B cell (primary cell): ENCODE results near the gene PAF1. TPM values are rescaled to one million over a fixed set of nuclear protein-coding genes. Genes with fewer than 3 reads are reported as not detected.

Experiments
- ATAC-seq: fragments of 200-7000 bp; cut with Tn5 transposase; one replicate; pipeline ENCODE4 v1.10.0; 2021; ENCODE audit warnings: low read depth, mild to moderate bottlenecking, moderate number of reproducible peaks, moderate library complexity
- CTCF ChIA-PET: fragments of 350-600 bp; sonication (Branson Sonifier 250); formaldehyde crosslinking; loops from one replicate; lab custom pipeline; 2021; ENCODE audit warnings: antibody characterized with exemption, inconsistent platforms; lab: Charles Lee
- POLR2A ChIA-PET: fragments of 350-600 bp; sonication (Branson Sonifier 250); formaldehyde crosslinking; loops from one replicate; lab custom pipeline; 2021; ENCODE audit warnings: antibody characterized with exemption; lab: Charles Lee
- DNase-seq: peaks from one replicate; pipeline ENCODE4 v3.0.0; 2013
- H2AFZ ChIP-seq: 2 replicates; pipeline ENCODE4 v1.6.1; 2012; ENCODE audit warnings: mild to moderate bottlenecking, low read depth, low read length; ENCODE audit not compliant: insufficient read depth, poor library complexity, severe bottlenecking
- H3K27ac ChIP-seq, 2 donors: 1 replicate in 1 of 2; 2 replicates in 1 of 2; pipeline ENCODE4 v1.5.1; 2012 to 2013; ENCODE audit warnings: low read length in 2 of 2, mild to moderate bottlenecking in 2 of 2, moderate library complexity in 1 of 2
- H3K27me3 ChIP-seq, 4 experiments: fragments of 200-600 bp in 1 of 4; sonication (generic) in 1 of 4; replicated peaks in 1 of 4; 1 replicate in 2 of 4; 2 replicates in 2 of 4; pipeline versions ENCODE4 v1.6.1 to v1.7.0; 2013 to 2016; ENCODE audit warnings: low read length in 3 of 4, mild to moderate bottlenecking in 2 of 4, mixed read lengths in 1 of 4, moderate library complexity in 1 of 4; ENCODE audit not compliant: insufficient read depth in 4 of 4, control insufficient read depth in 3 of 4; ENCODE audit errors: control extremely low read depth in 1 of 4
- H3K36me3 ChIP-seq, 2 experiments: replicated peaks in 1 of 2; 1 replicate in 1 of 2; 2 replicates in 1 of 2; pipeline versions ENCODE4 v1.6.1 to v1.7.1; 2013; ENCODE audit warnings: low read length in 1 of 2; ENCODE audit not compliant: insufficient read depth in 2 of 2, control insufficient read depth in 1 of 2; ENCODE audit errors: control extremely low read depth in 1 of 2, extremely low read depth in 1 of 2
- H3K4me1 ChIP-seq, 2 donors: fragments of 200-600 bp in 1 of 2; sonication (generic) in 1 of 2; 1 replicate in 1 of 2; 2 replicates in 1 of 2; pipeline versions ENCODE4 v1.5.1 to v1.6.1; 2013 to 2017; ENCODE audit warnings: low read length in 2 of 2; ENCODE audit not compliant: control insufficient read depth in 2 of 2, insufficient read depth in 2 of 2
- H3K4me2 ChIP-seq: replicated peaks from 2 replicates; pipeline ENCODE3; 2012; ENCODE audit warnings: mild to moderate bottlenecking, low read depth, low read length; ENCODE audit not compliant: poor library complexity, severe bottlenecking
- H3K4me3 ChIP-seq, 5 experiments: fragments of 200-600 bp in 1 of 5; sonication (generic) in 1 of 5; 1 replicate in 3 of 5; 2 replicates in 2 of 5; pipeline versions ENCODE4 v1.5.1 to v1.7.0; 2011 to 2016; ENCODE audit warnings: low read length in 4 of 5, mild to moderate bottlenecking in 4 of 5, low read depth in 2 of 5, control low read depth in 1 of 5, moderate library complexity in 1 of 5; ENCODE audit not compliant: insufficient read depth in 1 of 5; ENCODE audit errors: control extremely low read depth in 1 of 5, extremely low read depth in 1 of 5
- H3K79me2 ChIP-seq: fragments of 200-600 bp; sonication (generic); one replicate; pipeline ENCODE4 v1.6.0; 2016; ENCODE audit warnings: low read length; ENCODE audit not compliant: control insufficient read depth, insufficient read depth
- H3K9ac ChIP-seq: fragments of 200-600 bp; sonication (generic); 2 replicates; pipeline ENCODE4 v1.6.1; 2017; ENCODE audit warnings: mild to moderate bottlenecking, low read length, moderate library complexity
- H3K9me3 ChIP-seq, 3 donors: one replicate each; pipeline versions ENCODE4 v1.6.1 to v1.7.1; 2013; ENCODE audit warnings: low read length in 2 of 3; ENCODE audit not compliant: control insufficient read depth in 2 of 3, insufficient read depth in 1 of 3; ENCODE audit errors: control extremely low read depth in 1 of 3
- H4K20me1 ChIP-seq: 2 replicates; pipeline ENCODE4 v1.6.0; 2012; ENCODE audit warnings: mild to moderate bottlenecking, low read length; ENCODE audit not compliant: insufficient read depth, control insufficient read depth, poor library complexity, severe bottlenecking
- H3K27ac Mint-ChIP-seq: one replicate; pipeline ENCODE4 v1.8.0; 2021; ENCODE audit warnings: mixed read lengths
- H3K27me3 Mint-ChIP-seq: one replicate; pipeline ENCODE4 v1.8.0; 2021; ENCODE audit warnings: mixed read lengths
- H3K4me1 Mint-ChIP-seq: one replicate; pipeline ENCODE4 v1.8.0; 2021; ENCODE audit warnings: mixed read lengths
- H3K4me3 Mint-ChIP-seq: one replicate; pipeline ENCODE4 v1.8.0; 2021; ENCODE audit warnings: mixed read lengths
- H3K9me3 Mint-ChIP-seq: one replicate; pipeline ENCODE4 v1.8.0; 2022; ENCODE audit warnings: mixed read lengths; ENCODE audit not compliant: insufficient read depth
- CTCF ChIP-seq: fragments of 200-600 bp; IDR thresholded peaks from one replicate; pipeline ENCODE4 v1.8.0; 2022; ENCODE audit warnings: antibody characterized with exemption, mild to moderate bottlenecking
- EZH2 ChIP-seq: IDR thresholded peaks from 2 replicates; pipeline ENCODE4 v1.6.1; 2012; ENCODE audit warnings: borderline replicate concordance, low read depth, mild to moderate bottlenecking, moderate library complexity, low read length; ENCODE audit not compliant: insufficient read depth, poor library complexity, severe bottlenecking
- WGBS: methylation state at CpG from one replicate; pipeline ENCODE4 v1.1.5; 2013; ENCODE audit warnings: missing lambda C conversion rate; ENCODE audit not compliant: insufficient coverage; 5-methylcytosine and 5-hydroxymethylcytosine counted together
- intact Hi-C: fragments of 100-400 bp; cut with micrococcal nuclease; formaldehyde crosslinking; loops from one replicate; pipeline ENCODE4 v1.10.0; 2022
- polyA plus RNA-seq: library from polyadenylated mRNA; depleted of rRNA; stranded (reverse); fragments of >200 nt; gene quantifications from 2 replicates; pipeline ENCODE4 v1.2.3, GENCODE V29; 2012
- total RNA-seq, 2 donors: library from RNA; stranded (reverse); fragments of 120-200 nt in 1 of 2; gene quantifications; 1 replicate in 1 of 2; 2 replicates in 1 of 2; pipeline versions ENCODE4 v1.2.3 to v1.2.4, GENCODE V29; 2013 to 2022

The PAF1 gene
- total and polyA plus RNA-seq, 2 donors (not counting 1 experiment from before 2014, with no cell fraction given) = 59.9 to 387 TPM

- CTCF ChIA-PET = interaction anchor here (0.8 to 1.3 kb wide), 3 partner anchors 10 to 917 kb away, joined by 3 read pairs; no protein-coding TSS in a partner anchor
- Histone ChIP-seq H3K9me3 (no peaks in the 10 kb centered on the region), H3K36me3 (peaks cover 0 to 62% of the 10 kb centered on the region in 2 experiments), H2AFZ (no peak overlapping the region), H3K9ac (no peak overlapping the region), H3K4me1 (peaks cover 16 to 34% of the 10 kb centered on the region in 2 donors), H3K27ac (peak overlapping the region; percentile 1 to 96), H3K27me3 (no peaks in the 10 kb centered on the region), H3K79me2 (peaks cover 39% of the 10 kb centered on the region), H3K4me3 (no peak overlapping the region), H3K4me2 (no peak overlapping the region), H4K20me1 (peaks cover 18% of the 10 kb centered on the region)
- peak overlapping the region; percentile 67 for H3K27ac Mint-ChIP-seq
- no peaks in the 10 kb centered on the region for H3K27me3 Mint-ChIP-seq
- TF ChIP-seq CTCF (no peak), EZH2 (no peak)
- H3K9me3 Mint-ChIP-seq = no peaks in the 10 kb centered on the region
- DNase-seq (no peak), ATAC-seq (no peak)
- POLR2A ChIA-PET = no interaction called here
- H3K4me1 Mint-ChIP-seq = peaks cover 38% of the 10 kb centered on the region
- intact Hi-C loops = no loop called here
- 100% methylated on average over 2 of the region's 5 CpGs for WGBS
- H3K4me3 Mint-ChIP-seq = peak overlapping the region; percentile 59
These were observed 2.2 kb downstream of the PAF1 start for GRCh38 chr19:39388657-39389056.

GRCh38 chr19:39386557-39386956, 4.3 kb downstream of the PAF1 start:
- Histone ChIP-seq H3K79me2 (peaks cover 20% of the 10 kb centered on the region), H3K27me3 (no peaks in the 10 kb centered on the region), H3K4me3 (no peak overlapping the region), H4K20me1 (peaks cover 9% of the 10 kb centered on the region), H3K4me2 (no peak overlapping the region), H3K27ac (no peak overlapping the region), H3K9me3 (no peaks in the 10 kb centered on the region), H3K36me3 (peaks cover 0 to 72% of the 10 kb centered on the region in 2 experiments), H3K4me1 (peaks cover 9 to 22% of the 10 kb centered on the region in 2 donors), H2AFZ (no peak overlapping the region), H3K9ac (no peak overlapping the region)
- no CpG with 5 or more reads among the region's 7 CpGs for WGBS
- H3K27me3 Mint-ChIP-seq = no peaks in the 10 kb centered on the region
- ChIA-PET POLR2A (no interaction called here), CTCF (no interaction called here)
- TF ChIP-seq EZH2 = no peak
- no peak for TF ChIP-seq CTCF
- ATAC-seq = no peak
- no peak overlapping the region for H3K4me3 Mint-ChIP-seq
- intact Hi-C loops = no loop called here
- peak overlapping the region; percentile 37 for H3K27ac Mint-ChIP-seq
- no peaks in the 10 kb centered on the region for H3K9me3 Mint-ChIP-seq
- DNase-seq = no peak
- H3K4me1 Mint-ChIP-seq = peaks cover 30% of the 10 kb centered on the region
